ENCODE results near the gene FGF8. TPM values are rescaled to one million over a fixed set of nuclear protein-coding genes. Genes with fewer than 3 reads are reported as not detected.

The FGF8 gene
- total and polyA plus RNA-seq, 2 of the 8 experiments (the other 6 are each of a cell fraction or from before 2014, with no cell fraction given) = 1.1 to 3.9 TPM

- TF ChIP-seq CTBP2 (IDR thresholded peaks at IDR 0.05; ENCODE audit: borderline replicate concordance, insufficient read depth, insufficient read length, low read length) = no peak
These were observed 27.4 kb downstream of the FGF8 start (continued) for GRCh38 chr10:101748496-101748895.

Data from H1 (cell line).